Measurements from ENCODE around the gene MYEOV. TPM values are rescaled to one million over a fixed set of nuclear protein-coding genes. Genes with fewer than 3 reads are reported as not detected.

Gene MYEOV
- total and polyA plus RNA-seq, 2 of the 8 experiments (the other 6 are each of a cell fraction or from before 2014, with no cell fraction given) = 0.44 to 0.67 TPM

DNA sequence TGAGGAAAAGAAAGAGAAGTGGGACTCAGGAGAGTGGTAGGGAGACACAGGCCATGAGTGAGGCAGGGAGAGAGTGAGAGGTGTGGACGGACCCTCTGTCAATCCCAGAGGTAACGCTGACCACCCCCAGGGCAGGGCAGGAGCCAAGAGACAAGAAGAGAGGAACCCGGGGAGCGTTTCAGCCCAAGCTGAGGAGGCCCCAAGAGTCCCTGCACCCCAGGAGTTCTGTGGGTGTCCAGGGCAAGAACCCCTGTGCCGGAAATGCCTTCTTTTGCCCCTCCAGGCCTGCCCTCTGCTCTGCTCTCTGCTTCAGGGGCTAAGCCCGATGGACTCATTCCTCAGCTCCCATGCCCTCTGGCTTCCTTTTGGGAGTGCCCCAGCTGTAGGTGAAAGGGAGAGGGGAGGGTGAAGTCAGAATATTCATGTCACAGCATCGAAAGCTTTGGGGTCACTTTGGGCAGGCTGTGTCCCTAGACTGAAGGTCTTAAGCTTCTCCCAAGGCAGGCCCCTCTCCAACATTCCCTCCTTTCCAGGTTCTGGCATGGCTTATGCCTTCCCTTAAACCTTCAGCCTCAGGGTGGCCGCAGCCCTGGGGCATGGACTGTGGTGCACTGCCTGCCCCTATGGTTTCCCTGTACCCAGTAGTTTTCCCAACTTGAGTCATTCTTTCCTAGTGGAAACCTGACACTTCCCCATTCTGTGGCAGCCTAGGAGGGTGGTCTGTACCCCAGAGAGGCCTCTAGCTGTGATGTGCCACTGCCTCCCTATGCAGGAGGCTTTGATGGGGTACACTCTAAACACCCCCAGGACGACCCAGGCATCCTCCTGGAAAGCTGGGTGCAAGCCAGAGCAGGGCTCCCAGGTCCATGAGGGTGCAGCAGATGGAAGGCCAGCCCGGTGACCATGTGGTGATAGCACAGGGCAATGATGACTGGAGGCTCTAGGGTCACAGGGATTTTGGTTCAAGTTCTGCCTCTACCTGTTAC, 27.1 kb downstream of the MYEOV start (continued):
- TF ChIP-seq YY1 (IDR thresholded peaks at IDR 0.05; ENCODE audit: low read depth, low read length) (no peak), SIN3A (conservative IDR thresholded peaks at IDR 0.05 in 1 of 2, IDR thresholded peaks at IDR 0.05 in 1 of 2; ENCODE audit: low read depth in 1 of 2, low read length in 2 of 2) (no peak), RNF2 (IDR thresholded peaks at IDR 0.05; ENCODE audit: borderline replicate concordance, low read depth, low read length, missing control alignments, poor library complexity, severe bottlenecking) (no peak)
- TF ChIP-seq, protein P1, sequence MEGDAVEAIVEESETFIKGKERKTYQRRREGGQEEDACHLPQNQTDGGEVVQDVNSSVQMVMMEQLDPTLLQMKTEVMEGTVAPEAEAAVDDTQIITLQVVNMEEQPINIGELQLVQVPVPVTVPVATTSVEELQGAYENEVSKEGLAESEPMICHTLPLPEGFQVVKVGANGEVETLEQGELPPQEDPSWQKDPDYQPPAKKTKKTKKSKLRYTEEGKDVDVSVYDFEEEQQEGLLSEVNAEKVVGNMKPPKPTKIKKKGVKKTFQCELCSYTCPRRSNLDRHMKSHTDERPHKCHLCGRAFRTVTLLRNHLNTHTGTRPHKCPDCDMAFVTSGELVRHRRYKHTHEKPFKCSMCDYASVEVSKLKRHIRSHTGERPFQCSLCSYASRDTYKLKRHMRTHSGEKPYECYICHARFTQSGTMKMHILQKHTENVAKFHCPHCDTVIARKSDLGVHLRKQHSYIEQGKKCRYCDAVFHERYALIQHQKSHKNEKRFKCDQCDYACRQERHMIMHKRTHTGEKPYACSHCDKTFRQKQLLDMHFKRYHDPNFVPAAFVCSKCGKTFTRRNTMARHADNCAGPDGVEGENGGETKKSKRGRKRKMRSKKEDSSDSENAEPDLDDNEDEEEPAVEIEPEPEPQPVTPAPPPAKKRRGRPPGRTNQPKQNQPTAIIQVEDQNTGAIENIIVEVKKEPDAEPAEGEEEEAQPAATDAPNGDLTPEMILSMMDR (IDR thresholded peaks at IDR 0.05; ENCODE audit: control extremely low read depth in 1 of 3, insufficient read depth in 1 of 3, low read depth in 1 of 3, low read length in 3 of 3) = no peak

All from H1 (cell line).